Tibial artery (tissue), 4 donors: ENCODE measurements around the gene PRTFDC1.

ENCODE experiments used
- DNase-seq, 2 donors: peaks; one replicate each; pipeline ENCODE4 v3.0.0-alpha.2; 2019
- H3K27ac ChIP-seq, 2 donors: fragments of 200-600 bp; sonication (generic) in 1 of 2; 1 replicate in 1 of 2; 2 replicates in 1 of 2; pipeline ENCODE4 v1.5.1; 2018 to 2019; ENCODE audit warnings: mild to moderate bottlenecking in 1 of 2
- H3K27me3 ChIP-seq, 2 donors: fragments of 200-600 bp; sonication (generic) in 1 of 2; one replicate each; pipeline versions ENCODE4 v1.5.1 to v1.6.0; 2016 to 2019
- H3K36me3 ChIP-seq, 3 donors: fragments of 200-600 bp; sonication (generic) in 2 of 3; one replicate each; pipeline ENCODE4 v1.5.1; 2016 to 2019; ENCODE audit warnings: mild to moderate bottlenecking in 2 of 3
- H3K4me1 ChIP-seq, 4 donors: fragments of 200-600 bp; sonication (generic) in 2 of 4; 1 replicate in 3 of 4; 2 replicates in 1 of 4; pipeline ENCODE4 v1.5.1; 2016 to 2019
- H3K4me3 ChIP-seq, 2 donors: fragments of 200-600 bp; sonication (generic) in 1 of 2; 1 replicate in 1 of 2; 2 replicates in 1 of 2; pipeline ENCODE4 v1.5.1; 2018 to 2019; ENCODE audit warnings: mild to moderate bottlenecking in 2 of 2
- H3K9me3 ChIP-seq, 3 donors: fragments of 200-600 bp; sonication (generic) in 1 of 3; one replicate each; pipeline ENCODE4 v1.5.1; 2016 to 2019
- intact Hi-C: fragments of 100-400 bp; cut with DNase I; formaldehyde crosslinking; loops from one replicate; pipeline ENCODE4 v1.15.0; 2023; ENCODE audit warnings: low total_unique reads
- TF ChIP-seq, protein P1 (sequence below), 2 experiments: fragments of 200-600 bp in 1 of 2; fragments of 450-650 bp in 1 of 2; IDR thresholded peaks; one replicate each; pipeline ENCODE4 v1.5.1; 2017 to 2019; ENCODE audit warnings: antibody characterized with exemption in 2 of 2, mild to moderate bottlenecking in 1 of 2, moderate library complexity in 1 of 2

The PRTFDC1 gene

DNA sequence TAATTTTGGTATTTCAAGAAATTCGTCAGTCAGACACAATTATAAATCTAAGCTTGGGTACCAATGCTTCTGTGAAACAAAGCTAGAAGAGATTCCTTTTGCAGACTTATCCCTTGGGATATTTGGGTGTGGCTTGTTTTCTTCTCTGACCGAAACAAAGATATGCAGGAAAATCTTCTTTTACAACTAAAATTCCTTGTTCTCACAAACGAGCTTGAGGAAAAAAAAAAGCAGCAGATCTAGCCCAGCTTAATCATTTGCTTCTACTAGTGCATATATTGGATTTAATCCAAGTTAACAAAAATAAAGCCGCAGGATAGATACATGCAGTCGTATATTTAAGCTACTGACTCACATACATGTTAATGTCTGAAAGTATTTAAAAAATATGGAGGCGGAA lies 104.2 kb downstream of the PRTFDC1 start:
- H3K36me3 ChIP-seq = no peaks in the 10 kb centered on the region

DNA sequence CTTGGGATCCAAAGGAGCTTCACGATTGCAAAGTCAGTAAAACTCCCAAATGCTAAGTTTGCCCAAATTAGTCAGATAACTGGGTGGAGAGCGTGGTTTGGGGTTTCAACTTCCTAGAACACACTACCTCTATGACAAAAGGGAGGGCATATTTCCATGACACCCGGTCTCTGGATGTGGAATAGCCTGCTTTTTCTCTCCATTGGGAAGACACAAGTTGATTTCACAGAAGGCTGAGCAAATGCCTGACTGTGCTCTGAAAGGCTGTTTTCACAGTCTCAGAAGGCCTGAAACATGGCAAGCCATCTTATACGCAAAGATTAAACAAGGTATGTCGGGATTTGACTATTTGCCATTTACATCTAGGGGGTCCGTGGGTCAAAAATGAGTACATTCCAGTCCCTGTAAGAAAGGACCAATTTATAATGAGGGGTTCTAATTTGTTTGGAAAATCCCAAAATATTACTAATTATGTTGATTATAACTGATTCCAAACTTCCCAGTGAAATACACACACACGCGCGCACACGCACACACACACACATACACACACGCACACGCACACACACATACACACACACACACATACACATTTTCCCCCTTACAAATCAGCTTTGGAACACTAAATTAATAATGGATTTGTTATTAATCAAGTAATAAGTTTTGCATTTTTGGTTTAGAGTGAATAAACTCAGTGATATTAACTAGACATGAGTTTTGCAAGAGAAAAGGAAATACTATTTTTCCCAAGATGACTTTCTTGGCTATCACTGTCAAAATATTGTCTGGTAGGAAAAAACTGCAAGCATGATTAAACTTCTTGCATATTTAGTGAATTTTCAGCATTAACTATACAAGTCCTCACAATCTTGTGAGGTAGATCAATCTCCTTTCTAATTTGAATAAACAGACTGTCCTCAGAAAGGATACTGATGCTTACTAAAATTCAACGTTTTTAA lies 105.0 kb downstream of the PRTFDC1 start:
- peaks cover 0 to 6% (median 1%) of the 10 kb centered on the region in 4 donors for H3K4me1 ChIP-seq
- no peaks in the 10 kb centered on the region for H3K27me3 ChIP-seq
- no peak overlapping the region for H3K27ac ChIP-seq
- no peaks in the 10 kb centered on the region for H3K9me3 ChIP-seq
- TF ChIP-seq, protein P1, sequence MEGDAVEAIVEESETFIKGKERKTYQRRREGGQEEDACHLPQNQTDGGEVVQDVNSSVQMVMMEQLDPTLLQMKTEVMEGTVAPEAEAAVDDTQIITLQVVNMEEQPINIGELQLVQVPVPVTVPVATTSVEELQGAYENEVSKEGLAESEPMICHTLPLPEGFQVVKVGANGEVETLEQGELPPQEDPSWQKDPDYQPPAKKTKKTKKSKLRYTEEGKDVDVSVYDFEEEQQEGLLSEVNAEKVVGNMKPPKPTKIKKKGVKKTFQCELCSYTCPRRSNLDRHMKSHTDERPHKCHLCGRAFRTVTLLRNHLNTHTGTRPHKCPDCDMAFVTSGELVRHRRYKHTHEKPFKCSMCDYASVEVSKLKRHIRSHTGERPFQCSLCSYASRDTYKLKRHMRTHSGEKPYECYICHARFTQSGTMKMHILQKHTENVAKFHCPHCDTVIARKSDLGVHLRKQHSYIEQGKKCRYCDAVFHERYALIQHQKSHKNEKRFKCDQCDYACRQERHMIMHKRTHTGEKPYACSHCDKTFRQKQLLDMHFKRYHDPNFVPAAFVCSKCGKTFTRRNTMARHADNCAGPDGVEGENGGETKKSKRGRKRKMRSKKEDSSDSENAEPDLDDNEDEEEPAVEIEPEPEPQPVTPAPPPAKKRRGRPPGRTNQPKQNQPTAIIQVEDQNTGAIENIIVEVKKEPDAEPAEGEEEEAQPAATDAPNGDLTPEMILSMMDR (IDR thresholded peaks at IDR 0.05) = no peak
- DNase-seq = no peak
- H3K4me3 ChIP-seq = no peak overlapping the region
- intact Hi-C loops = no loop called here
- no peaks in the 10 kb centered on the region for H3K36me3 ChIP-seq

More for the DNA sequence above, 104.2 kb downstream of the PRTFDC1 start:
- TF ChIP-seq, protein P1 (IDR thresholded peaks at IDR 0.05) = no peak
- no peak for DNase-seq
- no peak overlapping the region for H3K4me3 ChIP-seq
- H3K9me3 ChIP-seq = no peaks in the 10 kb centered on the region
- H3K27ac ChIP-seq = no peak overlapping the region
- intact Hi-C loops = no loop called here
- H3K27me3 ChIP-seq = no peaks in the 10 kb centered on the region
- H3K4me1 ChIP-seq = peaks cover 0 to 6% (median 1%) of the 10 kb centered on the region in 4 donors

DNA sequence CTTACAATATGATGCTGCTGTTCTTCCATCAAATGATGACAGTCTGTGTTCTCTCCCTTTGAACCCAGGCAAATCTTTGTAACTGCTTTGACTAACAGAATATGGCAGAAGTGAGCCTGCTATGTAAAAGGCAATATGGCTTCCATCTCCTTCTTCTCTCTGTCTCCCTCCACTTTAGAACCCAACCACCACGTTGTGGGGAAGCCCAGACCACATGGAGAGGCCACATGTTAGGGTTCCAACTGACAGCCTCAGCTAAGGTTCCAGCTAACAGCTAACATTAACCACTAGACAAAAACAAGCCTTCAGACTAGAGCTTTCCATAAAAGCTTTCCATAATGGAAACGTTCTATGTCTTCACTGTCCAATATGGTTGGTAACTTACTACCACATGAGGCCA lies 107.7 kb downstream of the PRTFDC1 start:
- intact Hi-C loops = no loop called here
- Histone ChIP-seq H3K27me3 (no peaks in the 10 kb centered on the region), H3K27ac (no peak overlapping the region), H3K4me3 (no peak overlapping the region), H3K4me1 (peaks cover 0 to 6% (median 1%) of the 10 kb centered on the region in 4 donors), H3K9me3 (no peaks in the 10 kb centered on the region), H3K36me3 (no peaks in the 10 kb centered on the region)
- no peak for DNase-seq
- TF ChIP-seq, protein P1 (IDR thresholded peaks at IDR 0.05) = no peak

DNA sequence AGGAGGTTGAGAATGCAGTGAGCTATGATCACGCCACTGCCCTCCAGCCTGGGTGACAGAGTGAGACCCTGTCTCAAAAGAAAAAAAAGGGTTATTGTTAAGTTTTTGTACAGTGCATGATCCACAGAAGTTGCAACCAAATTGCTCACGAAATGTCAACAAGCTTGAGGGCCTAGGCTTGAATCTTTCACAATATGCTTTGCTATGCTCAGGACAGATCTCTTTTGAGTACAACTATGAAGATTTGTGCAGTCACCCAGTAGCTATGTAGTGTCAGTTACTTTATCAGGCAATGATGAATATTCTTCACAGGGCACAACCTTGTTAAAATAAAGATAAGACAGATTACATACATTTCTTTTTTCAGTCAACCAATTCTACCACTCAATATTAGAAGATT lies 109.2 kb downstream of the PRTFDC1 start:
- peaks cover 0 to 4% (median 1%) of the 10 kb centered on the region in 4 donors for H3K4me1 ChIP-seq
- no peak for DNase-seq
- TF ChIP-seq, protein P1 (IDR thresholded peaks at IDR 0.05) = no peak
- H3K27me3 ChIP-seq = no peaks in the 10 kb centered on the region
- no peaks in the 10 kb centered on the region for H3K36me3 ChIP-seq
- intact Hi-C loops = no loop called here
- no peak overlapping the region for H3K27ac ChIP-seq
- H3K9me3 ChIP-seq = no peaks in the 10 kb centered on the region
- no peak overlapping the region for H3K4me3 ChIP-seq

DNA sequence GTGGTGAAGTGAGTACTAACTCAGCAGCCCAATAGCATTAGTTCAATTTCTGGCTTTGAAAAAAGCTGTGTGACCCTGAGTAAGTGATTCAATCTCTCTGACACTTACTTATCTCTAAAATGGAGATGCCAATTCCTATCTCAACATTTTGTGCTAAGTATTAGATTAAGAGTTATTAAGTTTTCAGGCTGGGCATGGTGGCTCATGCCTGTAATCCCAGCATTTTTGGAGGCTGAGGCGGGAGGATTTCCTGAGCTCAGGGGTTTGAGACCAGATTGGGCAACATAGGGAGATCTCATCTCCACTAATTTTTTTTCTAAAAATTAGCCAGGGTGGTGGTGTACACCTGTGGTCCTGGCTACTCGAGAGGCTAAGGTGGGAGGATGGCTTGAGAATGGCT lies 109.5 kb downstream of the PRTFDC1 start:
- H3K4me1 ChIP-seq = peaks cover 0 to under 1% (median 0%) of the 10 kb centered on the region in 4 donors
- no peaks in the 10 kb centered on the region for H3K27me3 ChIP-seq
- H3K4me3 ChIP-seq = no peak overlapping the region
- TF ChIP-seq, protein P1 (IDR thresholded peaks at IDR 0.05) = no peak
- intact Hi-C loops = no loop called here
- H3K36me3 ChIP-seq = no peaks in the 10 kb centered on the region
- no peak overlapping the region for H3K27ac ChIP-seq
- H3K9me3 ChIP-seq = no peaks in the 10 kb centered on the region
- no peak for DNase-seq
